Thyroid gland (tissue), 4 donors: ENCODE measurements around the gene TSPAN4. TPM values are rescaled to one million over a fixed set of nuclear protein-coding genes. Genes with fewer than 3 reads are reported as not detected.

Source experiments
- DNase-seq, 2 donors: peaks; one replicate each; pipeline ENCODE4 v3.0.0-alpha.2; 2019
- H3K27ac ChIP-seq, 3 donors: fragments of 200-600 bp; sonication (generic); 1 replicate in 2 of 3; 2 replicates in 1 of 3; pipeline ENCODE4 v1.5.1; 2016 to 2019; ENCODE audit warnings: mild to moderate bottlenecking in 1 of 3, moderate library complexity in 1 of 3
- H3K27me3 ChIP-seq: fragments of 200-600 bp; sonication (generic); one replicate; pipeline ENCODE4 v1.5.1; 2019
- H3K36me3 ChIP-seq, 2 donors: fragments of 200-600 bp; sonication (generic); one replicate each; pipeline ENCODE4 v1.5.1; 2016 to 2019
- H3K4me1 ChIP-seq, 2 donors: fragments of 200-600 bp; sonication (generic); one replicate each; pipeline ENCODE4 v1.5.1; 2017 to 2019
- H3K4me3 ChIP-seq, 3 donors: fragments of 200-600 bp; sonication (generic); replicated peaks in 1 of 3; 1 replicate in 2 of 3; 2 replicates in 1 of 3; pipeline ENCODE4 v1.5.1; 2016; ENCODE audit warnings: mild to moderate bottlenecking in 1 of 3
- H3K9me3 ChIP-seq: fragments of 200-600 bp; sonication (generic); one replicate; pipeline ENCODE4 v1.5.1; 2017
- CTCF ChIP-seq, 6 experiments: fragments of 200-600 bp in 3 of 6; fragments of 450-650 bp in 3 of 6; sonication (generic) in 3 of 6; IDR thresholded peaks; one replicate each; pipeline ENCODE4 v1.5.1; 2016 to 2019; ENCODE audit warnings: antibody characterized with exemption in 6 of 6, mild to moderate bottlenecking in 2 of 6, inconsistent platforms in 1 of 6, moderate library complexity in 1 of 6
- POLR2A ChIP-seq, 2 donors: fragments of 450-650 bp; IDR thresholded peaks; one replicate each; pipeline ENCODE4 v1.6.1; 2017; ENCODE audit warnings: antibody characterized with exemption in 2 of 2, mild to moderate bottlenecking in 2 of 2, moderate library complexity in 1 of 2
- WGBS, 2 donors: methylation state at CpG; one replicate each; pipeline ENCODE4 v1.1.5; 2017; 5-methylcytosine and 5-hydroxymethylcytosine counted together
- intact Hi-C: fragments of 100-400 bp; cut with DNase I; formaldehyde crosslinking; loops from one replicate; pipeline ENCODE4 v1.15.1; 2023
- total RNA-seq, 4 donors: library from RNA; depleted of rRNA; stranded (reverse); fragments of >200 nt; gene quantifications; one replicate each; pipeline ENCODE4 v1.2.3, GENCODE V29; 2016

TSPAN4 gene
- total RNA-seq, 4 donors from 2014 or later = 86.1 to 127 (median 107) TPM

DNA sequence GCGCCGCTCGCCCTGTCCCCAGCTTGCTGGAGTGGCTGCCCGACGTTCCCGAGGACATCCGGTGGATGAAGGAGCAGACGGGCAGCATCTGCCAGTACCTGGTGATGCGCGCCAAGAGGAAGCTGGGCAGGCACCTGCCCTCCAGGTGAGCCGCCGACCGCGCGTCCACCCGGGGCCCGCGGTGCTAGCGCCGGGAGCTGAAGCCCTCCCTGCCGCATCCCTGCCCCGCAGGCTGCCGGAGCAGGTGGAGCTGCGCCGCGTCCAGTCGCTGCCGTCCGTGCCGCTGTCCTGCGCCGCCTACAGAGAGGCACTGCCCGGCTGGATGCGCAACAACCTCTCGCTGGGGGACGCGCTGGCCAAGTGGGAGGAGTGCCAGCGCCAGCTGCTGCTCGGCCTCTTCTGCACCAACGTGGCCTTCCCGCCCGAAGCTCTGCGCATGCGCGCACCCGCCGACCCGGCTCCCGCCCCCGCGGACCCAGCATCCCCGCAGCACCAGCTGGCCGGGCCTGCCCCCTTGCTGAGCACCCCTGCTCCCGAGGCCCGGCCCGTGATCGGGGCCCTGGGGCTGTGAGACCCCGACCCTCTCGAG is 18.3 kb upstream of the TSPAN4 start:
- peaks cover 41 to 48% of the 10 kb centered on the region in 2 donors for H3K4me1 ChIP-seq
- TF ChIP-seq CTCF (IDR thresholded peaks at IDR 0.05) (no peak), POLR2A (IDR thresholded peaks at IDR 0.05) (no peak)

DNA sequence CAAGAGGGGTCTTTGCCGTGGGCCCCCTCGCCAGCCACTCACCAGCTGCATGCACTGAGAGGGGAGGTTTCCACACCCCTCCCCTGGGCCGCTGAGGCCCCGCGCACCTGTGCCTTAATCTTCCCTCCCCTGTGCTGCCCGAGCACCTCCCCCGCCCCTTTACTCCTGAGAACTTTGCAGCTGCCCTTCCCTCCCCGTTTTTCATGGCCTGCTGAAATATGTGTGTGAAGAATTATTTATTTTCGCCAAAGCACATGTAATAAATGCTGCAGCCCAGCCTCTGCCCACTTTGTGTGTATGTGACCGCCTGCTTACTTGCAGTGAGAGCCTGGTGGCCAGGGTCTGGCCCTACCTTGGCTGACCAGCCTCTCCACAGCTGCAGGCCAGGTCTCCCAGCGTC is 17.7 kb upstream of the TSPAN4 start:
- no peak for DNase-seq
- no peak for TF ChIP-seq CTCF (IDR thresholded peaks at IDR 0.05)
- no peak for TF ChIP-seq POLR2A (IDR thresholded peaks at IDR 0.05)
- intact Hi-C loops = loop anchor here (10.0 kb wide), 1 partner anchor 90 kb away; the partner anchor contains the start of gene CHID1
- Histone ChIP-seq H3K36me3 (peaks cover 28 to 36% of the 10 kb centered on the region in 2 donors), H3K9me3 (no peaks in the 10 kb centered on the region), H3K4me3 (no peak overlapping the region), H3K27me3 (no peaks in the 10 kb centered on the region), H3K27ac (no peak overlapping the region), H3K4me1 (peaks cover 46 to 53% of the 10 kb centered on the region in 2 donors)
- WGBS, 2 donors = 89 to 92% methylated on average over 10 to 11 of the region's 11 CpGs

More for the DNA sequence above, 18.3 kb upstream of the TSPAN4 start:
- no peak for DNase-seq
- Histone ChIP-seq H3K4me3 (no peak overlapping the region), H3K27me3 (no peaks in the 10 kb centered on the region), H3K9me3 (no peaks in the 10 kb centered on the region), H3K27ac (no peak overlapping the region), H3K36me3 (peaks cover 28 to 36% of the 10 kb centered on the region in 2 donors)
- intact Hi-C loops = loop anchor here (10.0 kb wide), 1 partner anchor 90 kb away; the partner anchor contains the start of gene CHID1
- WGBS, 2 donors = 88 to 89% methylated on average over 31 to 36 of the region's 59 CpGs

GRCh38 chr11:825366-826226 is 17.1 kb upstream of the TSPAN4 start:
- Histone ChIP-seq H3K4me3 (no peak overlapping the region), H3K4me1 (peaks cover 48 to 58% of the 10 kb centered on the region in 2 donors), H3K27ac (no peak overlapping the region), H3K36me3 (peaks cover 28 to 36% of the 10 kb centered on the region in 2 donors), H3K9me3 (no peaks in the 10 kb centered on the region), H3K27me3 (no peaks in the 10 kb centered on the region)
- intact Hi-C loops = loop anchor here (10.0 kb wide), 1 partner anchor 89 kb away; the partner anchor contains the start of gene CHID1
- WGBS, 2 donors = 80 to 87% methylated on average over 8 to 10 of the region's 12 CpGs
- TF ChIP-seq POLR2A (IDR thresholded peaks at IDR 0.05) = no peak
- no peak for TF ChIP-seq CTCF (IDR thresholded peaks at IDR 0.05)
- DNase-seq = no peak

- Histone ChIP-seq H3K36me3 (peaks cover 28 to 36% of the 10 kb centered on the region in 2 donors), H3K4me1 (peaks cover 48 to 58% of the 10 kb centered on the region in 2 donors), H3K9me3 (no peaks in the 10 kb centered on the region), H3K27me3 (no peaks in the 10 kb centered on the region), H3K27ac (no peak overlapping the region), H3K4me3 (no peak overlapping the region)
- WGBS, 2 donors = 78 to 83% methylated on average over 7 to 9 of the region's 9 CpGs
- TF ChIP-seq CTCF (IDR thresholded peaks at IDR 0.05) = no peak
- no peak for TF ChIP-seq POLR2A (IDR thresholded peaks at IDR 0.05)
- intact Hi-C loops = loop anchor here (10.0 kb wide), 1 partner anchor 89 kb away; the partner anchor contains the start of gene CHID1
- DNase-seq = no peak
Measured at GRCh38 chr11:826227-826621, 16.4 kb upstream of the TSPAN4 start.
